IMR-90 (cell line): ENCODE results near the gene BLVRA. TPM values are rescaled to one million over a fixed set of nuclear protein-coding genes. Genes with fewer than 3 reads are reported as not detected.

ENCODE experiments used
- ATAC-seq: fragments of 200-7000 bp; cut with Tn5 transposase; 2 replicates; pipeline ENCODE4 v1.9.1; 2020; ENCODE audit warnings: low read depth, mild to moderate bottlenecking, moderate library complexity
- BruUV-seq: library from RNA; stranded (reverse); fragments of 400-500 nt; replicated peaks from 2 replicates; lab custom pipeline; 2021; lab: Mats Ljungman, UMichigan
- CTCF ChIA-PET: fragments of 300-600 bp; formaldehyde crosslinking; extraction: SDS; loops from one replicate; lab custom pipeline; 2021; ENCODE audit warnings: antibody characterized with exemption; lab: Yijun Ruan, JAX
- POLR2A ChIA-PET: fragments of 300-600 bp; sonication (Branson Sonifier 250); formaldehyde crosslinking; loops from one replicate; lab custom pipeline; 2022; ENCODE audit warnings: antibody characterized with exemption; ENCODE audit not compliant: unreplicated experiment; lab: Charles Lee
- DNase-seq: peaks from one replicate; pipeline ENCODE4 v3.0.0; 2013
- H2AFZ ChIP-seq: replicated peaks from 2 replicates; pipeline ENCODE3; 2013; ENCODE audit warnings: low read length, mild to moderate bottlenecking; ENCODE audit not compliant: poor library complexity
- H2AK5ac ChIP-seq: 2 replicates; pipeline ENCODE4 v1.6.1; 2013; ENCODE audit warnings: low read depth, low read length, inconsistent platforms
- H2AK9ac ChIP-seq: replicated peaks from 2 replicates; pipeline ENCODE3; 2013; ENCODE audit warnings: mild to moderate bottlenecking, low read depth, low read length, moderate library complexity; ENCODE audit not compliant: poor library complexity
- H2BK120ac ChIP-seq: 2 replicates; pipeline ENCODE4 v1.6.1; 2013; ENCODE audit warnings: low read depth, low read length, inconsistent platforms
- H2BK15ac ChIP-seq: 3 replicates; pipeline ENCODE4 v1.6.1; 2013; ENCODE audit warnings: low read depth, low read length, inconsistent platforms
- H2BK20ac ChIP-seq: 2 replicates; pipeline ENCODE4 v1.6.1; 2013; ENCODE audit warnings: low read depth, mild to moderate bottlenecking, inconsistent platforms, low read length, moderate library complexity
- H2BK5ac ChIP-seq: 2 replicates; pipeline ENCODE4 v1.6.1; 2013; ENCODE audit warnings: mild to moderate bottlenecking, low read depth, low read length, inconsistent platforms; ENCODE audit not compliant: poor library complexity, severe bottlenecking
- H3K14ac ChIP-seq: replicated peaks from 2 replicates; pipeline ENCODE4 v1.6.1; 2013; ENCODE audit warnings: low read depth, low read length, inconsistent platforms
- H3K18ac ChIP-seq: 2 replicates; pipeline ENCODE4 v1.6.1; 2013; ENCODE audit warnings: low read depth, low read length, control low read depth
- H3K23ac ChIP-seq: 2 replicates; pipeline ENCODE4 v1.6.1; 2013; ENCODE audit warnings: low read depth, low read length, inconsistent platforms
- H3K27ac ChIP-seq: 2 replicates; pipeline ENCODE4 v1.5.1; 2013; ENCODE audit warnings: mild to moderate bottlenecking, control low read depth, low read length; ENCODE audit not compliant: insufficient read depth
- H3K27me3 ChIP-seq: 2 replicates; pipeline ENCODE4 v1.6.1; 2013; ENCODE audit warnings: low read length; ENCODE audit not compliant: control insufficient read depth, insufficient read depth
- H3K36me3 ChIP-seq: 2 replicates; pipeline ENCODE4 v1.6.1; 2013; ENCODE audit warnings: low read length, mixed read lengths; ENCODE audit not compliant: control insufficient read depth, insufficient read depth
- H3K4ac ChIP-seq: 2 replicates; pipeline ENCODE4 v1.6.1; 2013; ENCODE audit warnings: low read depth, low read length, inconsistent platforms
- H3K4me1 ChIP-seq: 2 replicates; pipeline ENCODE4 v1.6.1; 2013; ENCODE audit warnings: low read length, mixed read lengths; ENCODE audit not compliant: control insufficient read depth, insufficient read depth
- H3K4me2 ChIP-seq: 2 replicates; pipeline ENCODE4 v1.6.1; 2013; ENCODE audit warnings: low read depth, mild to moderate bottlenecking, control low read depth, low read length, moderate library complexity
- H3K4me3 ChIP-seq: 2 replicates; pipeline ENCODE4 v1.5.1; 2013; ENCODE audit warnings: low read depth, mild to moderate bottlenecking, control low read depth, low read length, moderate library complexity; ENCODE audit not compliant: insufficient read depth
- H3K56ac ChIP-seq: 2 replicates; pipeline ENCODE4 v1.6.1; 2013; ENCODE audit warnings: low read length, inconsistent platforms; ENCODE audit not compliant: insufficient read depth; ENCODE audit errors: extremely low read depth
- H3K79me1 ChIP-seq, 2 experiments: 2 replicates each; pipeline ENCODE4 v1.6.1; 2013; ENCODE audit warnings: low read length in 2 of 2, inconsistent platforms in 1 of 2, low read depth in 1 of 2
- H3K9ac ChIP-seq: 2 replicates; pipeline ENCODE4 v1.6.1; 2013; ENCODE audit warnings: low read depth, low read length, control low read depth
- H3K9me1 ChIP-seq: 2 replicates; pipeline ENCODE4 v1.6.1; 2013; ENCODE audit warnings: low read length, inconsistent platforms; ENCODE audit not compliant: insufficient read depth
- H3K9me3 ChIP-seq: 2 replicates; pipeline ENCODE4 v1.6.1; 2013; ENCODE audit warnings: low read length; ENCODE audit not compliant: control insufficient read depth, insufficient read depth
- H4K20me1 ChIP-seq: 2 replicates; pipeline ENCODE4 v1.6.1; 2013; ENCODE audit warnings: low read length, inconsistent platforms; ENCODE audit not compliant: insufficient read depth
- H4K5ac ChIP-seq: 2 replicates; pipeline ENCODE4 v1.6.1; 2013; ENCODE audit warnings: mild to moderate bottlenecking, low read depth, low read length, control low read depth
- H4K8ac ChIP-seq, 2 experiments: 2 replicates each; pipeline ENCODE4 v1.6.1; 2013; ENCODE audit warnings: low read depth in 2 of 2, low read length in 2 of 2, control low read depth in 1 of 2, inconsistent platforms in 1 of 2
- H4K91ac ChIP-seq: 2 replicates; pipeline ENCODE4 v1.6.1; 2013; ENCODE audit warnings: low read depth, low read length, inconsistent platforms; ENCODE audit not compliant: insufficient read depth
- BHLHE40 ChIP-seq: fragments of 150-350 bp; IDR thresholded peaks from 2 replicates; pipeline ENCODE4 v1.6.1; 2016; ENCODE audit warnings: mild to moderate bottlenecking, low read depth, low read length
- CEBPB ChIP-seq: IDR thresholded peaks from 2 replicates; pipeline ENCODE4 v1.6.1; 2012; ENCODE audit warnings: low read depth, low read length, improper control_type of control experiment
- CTCF ChIP-seq: conservative IDR thresholded peaks from 2 replicates; pipeline ENCODE4 v1.5.1; 2012; ENCODE audit warnings: mild to moderate bottlenecking, low read depth, low read length, improper control_type of control experiment
- MXI1 ChIP-seq: IDR thresholded peaks from 2 replicates; pipeline ENCODE4 v1.6.1; 2012; ENCODE audit warnings: low read depth, mild to moderate bottlenecking, low read length, moderate library complexity, borderline replicate concordance
- POLR2A ChIP-seq: IDR thresholded peaks from 2 replicates; pipeline ENCODE4 v1.6.1; 2012; ENCODE audit warnings: mild to moderate bottlenecking, low read depth, low read length
- RAD21 ChIP-seq: IDR thresholded peaks from 2 replicates; pipeline ENCODE4 v1.6.1; 2012; ENCODE audit warnings: low read length, improper control_type of control experiment
- SMC3 ChIP-seq: fragments of 150-350 bp; IDR thresholded peaks from 2 replicates; pipeline ENCODE4 v1.6.1; 2016; ENCODE audit warnings: low read depth, mild to moderate bottlenecking, antibody characterized with exemption, low read length, moderate library complexity
- USF2 ChIP-seq: fragments of 150-350 bp; IDR thresholded peaks from 2 replicates; pipeline ENCODE4 v1.6.1; 2017; ENCODE audit warnings: mild to moderate bottlenecking, antibody characterized with exemption, low read length, low read depth
- WGBS, 2 experiments: methylation state at CpG; one replicate each; pipeline versions ENCODE4 v1.1.5 to v1.1.7; 2013; ENCODE audit warnings: missing lambda C conversion rate in 2 of 2; ENCODE audit not compliant: insufficient read length in 1 of 2; ENCODE audit errors: extremely low coverage in 2 of 2; 5-methylcytosine and 5-hydroxymethylcytosine counted together
- dilution Hi-C: fragments of 300-500 bp; cut with HindIII; formaldehyde crosslinking; loops from one replicate; pipeline ENCODE4 v1.14.3; 2018; ENCODE audit warnings: low sequenced_read_pairs; ENCODE audit not compliant: unreplicated experiment
- in situ Hi-C: fragments of 300-500 bp; cut with MboI; formaldehyde crosslinking; loops from 3 replicates; pipeline ENCODE4 v1.14.3; 2019; ENCODE audit warnings: low sequenced_read_pairs, inconsistent platforms, mixed read lengths
- intact Hi-C: fragments of 100-400 bp; cut with micrococcal nuclease; formaldehyde crosslinking; loops from 2 replicates; pipeline ENCODE4 v1.10.0; 2022
- polyA plus RNA-seq, 3 experiments: library from polyadenylated mRNA; depleted of rRNA; stranded (reverse); fragments of >200 nt; gene quantifications; 2 replicates each; pipeline ENCODE4 v1.2.3, GENCODE V29; 2012; ENCODE audit warnings: low replicate concordance in 1 of 3
- total RNA-seq: library from RNA; depleted of rRNA; stranded (reverse); fragments of >200 nt; gene quantifications from 2 replicates; pipeline ENCODE4 v1.2.3, GENCODE V29; 2012

The BLVRA gene
- total and polyA plus RNA-seq, 2 of the 4 experiments (the other 2 are of a cell fraction): 32.3 to 47.1 TPM

DNA sequence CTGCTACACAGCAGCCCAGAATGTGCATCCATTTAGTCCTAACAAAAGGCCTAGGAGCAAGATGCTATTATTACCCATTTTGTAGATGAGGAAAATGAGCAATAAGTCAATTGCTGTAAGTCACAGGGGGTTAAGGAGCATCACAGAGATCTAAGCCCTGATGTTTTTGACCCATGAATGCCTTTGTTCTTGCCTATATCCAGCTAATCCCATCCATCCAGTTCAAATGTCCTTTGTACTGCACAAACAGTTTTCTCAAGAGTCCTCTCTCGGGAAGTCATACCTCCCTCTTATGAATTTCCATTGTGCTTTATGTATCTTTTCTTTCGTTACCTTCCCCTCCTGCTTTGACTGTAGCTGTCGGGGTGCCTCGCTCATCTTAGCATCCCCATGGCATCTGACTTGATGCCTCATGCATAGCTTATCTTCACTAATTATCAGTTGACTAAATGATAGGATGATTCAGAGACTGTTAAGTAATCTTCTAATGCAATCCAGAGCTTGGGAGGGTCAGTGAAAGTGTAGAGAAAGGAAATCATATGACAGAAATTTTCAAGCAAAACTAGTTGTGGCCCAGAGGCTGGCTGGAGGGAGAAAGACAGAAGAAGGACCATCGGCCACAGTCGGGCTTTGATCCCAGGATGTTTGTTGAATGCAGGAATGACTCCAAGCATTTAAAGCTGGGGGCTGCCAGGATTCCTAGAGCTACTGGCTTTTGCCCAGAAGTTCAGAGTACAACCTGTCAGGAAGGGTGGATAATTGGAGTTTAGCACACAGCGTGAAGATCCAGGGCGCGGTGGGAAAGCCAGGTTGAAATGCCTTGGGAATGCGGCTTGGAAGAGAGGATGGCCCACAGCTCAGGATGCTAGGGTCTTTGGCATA lies 23.5 kb downstream of the BLVRA start:
- in situ Hi-C loops: no loop called here
- Histone ChIP-seq H2BK20ac (no peak overlapping the region), H4K20me1 (no peaks in the 10 kb centered on the region; the same call in 1 of the 2 replicates), H3K27me3 (no peaks in the 10 kb centered on the region), H2AFZ (no peak overlapping the region), H3K4me1 (peaks cover 5% of the 10 kb centered on the region), H3K4me2 (peak overlapping the region; percentile 6; the same call in 1 of the 2 replicates), H3K9me1 (no peaks in the 10 kb centered on the region; the same call in 1 of the 2 replicates), H3K79me1 (no peaks in the 10 kb centered on the region; a peak in 1 of 4 replicates), H3K27ac (no peak overlapping the region), H3K14ac (no peak overlapping the region), H3K4me3 (no peak overlapping the region), H2BK120ac (no peak overlapping the region), H4K8ac (no peak overlapping the region), H2BK5ac (no peak overlapping the region), H2AK5ac (no peak overlapping the region), H4K5ac (no peak overlapping the region), H3K4ac (no peak overlapping the region), H3K23ac (no peak overlapping the region), H3K9me3 (no peaks in the 10 kb centered on the region), H2AK9ac (no peak overlapping the region), H3K36me3 (no peaks in the 10 kb centered on the region; the same call in 1 of the 2 replicates), H2BK15ac (no peak overlapping the region), H4K91ac (no peak overlapping the region), H3K9ac (no peak overlapping the region), H3K18ac (no peak overlapping the region), H3K56ac (no peak overlapping the region)
- dilution Hi-C loops: no loop called here
- CTCF ChIA-PET: no interaction called here
- WGBS, 2 experiments: 64% methylated on average over 6 of the region's 10 CpGs; no CpG with 5 or more reads in 1 of the 2 experiments
- POLR2A ChIA-PET: no interaction called here
- ATAC-seq (peak; percentile 65), DNase-seq (peak; percentile 62)
- TF ChIP-seq POLR2A (no peak), BHLHE40 (no peak), USF2 (no peak), SMC3 (no peak), CEBPB (peak; percentile 75), RAD21 (no peak), CTCF (no peak), MXI1 (no peak)
- no TSS peak for BruUV-seq
- intact Hi-C loops: no loop called here
